A673 (cell line): ENCODE data around the gene THSD4. TPM values are rescaled to one million over a fixed set of nuclear protein-coding genes. Genes with fewer than 3 reads are reported as not detected.

Experiments
- BruUV-seq: library from RNA; stranded (reverse); fragments of 400-500 nt; replicated peaks from 2 replicates; lab custom pipeline; 2021; lab: Mats Ljungman, UMichigan
- CTCF ChIA-PET: fragments of 300-600 bp; sonication (Branson Sonifier 250); formaldehyde crosslinking; loops from one replicate; lab custom pipeline; 2022; ENCODE audit warnings: antibody characterized with exemption; lab: Charles Lee
- POLR2A ChIA-PET: fragments of 300-600 bp; sonication (Branson Sonifier 250); formaldehyde crosslinking; loops from one replicate; lab custom pipeline; 2022; ENCODE audit warnings: antibody characterized with exemption; ENCODE audit not compliant: low non-redundant PET; lab: Charles Lee
- DNase-seq: peaks from one replicate; pipeline ENCODE4 v3.0.0-alpha.2; 2015; ENCODE audit warnings: low spot score
- H3K27ac ChIP-seq: fragments of 200-600 bp; sonication (generic); 2 replicates; pipeline ENCODE4 v1.5.1; 2016; ENCODE audit warnings: mixed run types, low read depth, mild to moderate bottlenecking, mixed read lengths, antibody characterized with exemption, low read length; ENCODE audit not compliant: poor library complexity, severe bottlenecking
- H3K27me3 ChIP-seq: fragments of 200-600 bp; sonication (generic); replicated peaks from 2 replicates; pipeline ENCODE4 v1.6.1; 2017; ENCODE audit warnings: mixed run types, low read depth, mild to moderate bottlenecking, mixed read lengths, antibody characterized with exemption, low read length; ENCODE audit not compliant: insufficient read depth, poor library complexity
- H3K36me3 ChIP-seq: fragments of 200-600 bp; sonication (generic); 2 replicates; pipeline ENCODE4 v1.6.1; 2016; ENCODE audit warnings: mixed run types, mild to moderate bottlenecking, mixed read lengths, antibody characterized with exemption, low read length; ENCODE audit not compliant: insufficient read depth, poor library complexity, severe bottlenecking
- H3K4me1 ChIP-seq: fragments of 200-600 bp; sonication (generic); 2 replicates; pipeline ENCODE4 v1.6.1; 2017; ENCODE audit warnings: mixed run types, mild to moderate bottlenecking, mixed read lengths, antibody characterized with exemption, low read length; ENCODE audit not compliant: insufficient read depth, poor library complexity, severe bottlenecking
- H3K4me3 ChIP-seq: fragments of 200-600 bp; sonication (generic); 2 replicates; pipeline ENCODE4 v1.5.1; 2016; ENCODE audit warnings: low read depth, mixed run types, mild to moderate bottlenecking, mixed read lengths, low read length; ENCODE audit not compliant: poor library complexity, severe bottlenecking
- H3K9me3 ChIP-seq: fragments of 200-600 bp; sonication (generic); 2 replicates; pipeline ENCODE4 v1.6.1; 2016; ENCODE audit warnings: mixed run types, low read depth, mild to moderate bottlenecking, mixed read lengths, antibody characterized with exemption, low read length; ENCODE audit not compliant: poor library complexity, severe bottlenecking
- CTCF ChIP-seq: fragments of 300-800, 200-600 bp; sonication (generic); conservative IDR thresholded peaks from 2 replicates; pipeline ENCODE4 v1.5.1; 2017; ENCODE audit warnings: low read depth, mild to moderate bottlenecking, antibody characterized with exemption, low read length, moderate library complexity, mixed read lengths
- EZH2 ChIP-seq: fragments of 200-600 bp; sonication (generic); IDR thresholded peaks from 2 replicates; pipeline ENCODE4 v1.6.1; 2017; ENCODE audit warnings: borderline replicate concordance, low read depth, mild to moderate bottlenecking, mixed read lengths, antibody characterized with exemption, low read length; ENCODE audit not compliant: poor library complexity, severe bottlenecking
- intact Hi-C: fragments of 100-400 bp; cut with micrococcal nuclease; formaldehyde crosslinking; loops from one replicate; pipeline ENCODE4 v1.10.0; 2022; ENCODE audit not compliant: unreplicated experiment
- total RNA-seq: library from RNA; stranded (reverse); gene quantifications from 2 replicates; pipeline ENCODE4 v1.2.3, GENCODE V29; 2021

The THSD4 gene
- total RNA-seq, 1 experiment from 2014 or later = 2.4 TPM

- CTCF ChIA-PET = no interaction called here
Measured at GRCh38 chr15:71791975-71792374, 676.7 kb downstream of the THSD4 start.

GRCh38 chr15:71792521-71792920, 677.2 kb downstream of the THSD4 start:
- BruUV-seq = no TSS peak
- CTCF ChIA-PET = no interaction called here
- Histone ChIP-seq H3K4me1 (no peaks in the 10 kb centered on the region), H3K4me3 (no peak overlapping the region), H3K27ac (no peak overlapping the region), H3K36me3 (no peaks in the 10 kb centered on the region), H3K9me3 (no peaks in the 10 kb centered on the region), H3K27me3 (no peaks in the 10 kb centered on the region)
- POLR2A ChIA-PET = no interaction called here
- DNase-seq = peak; percentile 30
- TF ChIP-seq EZH2 = no peak
- TF ChIP-seq CTCF = no peak
- intact Hi-C loops = no loop called here

More at GRCh38 chr15:71791975-71792374, 676.7 kb downstream of the THSD4 start:
- Histone ChIP-seq H3K4me1 (no peaks in the 10 kb centered on the region), H3K27me3 (no peaks in the 10 kb centered on the region), H3K4me3 (no peak overlapping the region), H3K36me3 (no peaks in the 10 kb centered on the region), H3K27ac (no peak overlapping the region), H3K9me3 (no peaks in the 10 kb centered on the region)
- intact Hi-C loops = no loop called here
- no peak for TF ChIP-seq CTCF
- TF ChIP-seq EZH2 = no peak
- POLR2A ChIA-PET = no interaction called here
- BruUV-seq = no TSS peak
- no peak for DNase-seq

- Histone ChIP-seq H3K4me1 (no peaks in the 10 kb centered on the region), H3K27ac (no peak overlapping the region), H3K4me3 (no peak overlapping the region), H3K9me3 (no peaks in the 10 kb centered on the region), H3K27me3 (no peaks in the 10 kb centered on the region), H3K36me3 (no peaks in the 10 kb centered on the region)
- intact Hi-C loops = no loop called here
- ChIA-PET POLR2A (no interaction called here), CTCF (no interaction called here)
- no TSS peak for BruUV-seq
- DNase-seq = no peak
- TF ChIP-seq CTCF = no peak
- TF ChIP-seq EZH2 = no peak
Measured at GRCh38 chr15:71798641-71799040, 683.4 kb downstream of the THSD4 start.
